Measurements from ENCODE around the gene NAALADL2.

The NAALADL2 gene

DNA sequence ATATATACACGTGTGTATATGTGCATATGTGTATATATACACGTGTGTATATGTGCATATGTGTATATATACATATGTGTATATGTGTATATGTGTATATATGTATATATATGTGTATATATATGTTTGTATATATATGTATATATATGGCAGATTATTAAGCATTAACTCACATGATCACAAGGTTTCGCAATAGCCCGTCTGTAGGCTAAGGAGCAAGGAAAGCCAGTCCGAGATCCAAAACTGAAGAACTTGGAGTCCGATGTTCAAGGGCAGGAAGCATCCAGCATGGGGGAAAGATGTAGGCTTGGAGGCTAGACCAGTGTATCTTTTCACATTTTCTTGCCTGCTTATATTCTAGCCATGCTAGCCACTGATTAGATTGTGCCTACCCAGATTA is 23.7 kb downstream of the NAALADL2 start:
- no peak overlapping the region for H3K27ac ChIP-seq (ENCODE audit: low read depth, low read length, poor library complexity, severe bottlenecking)
- H3K4me2 ChIP-seq (ENCODE audit: low read length) = no peak overlapping the region
- H3K27me3 ChIP-seq (ENCODE audit: insufficient read depth, low read length) = no peaks in the 10 kb centered on the region
- no peaks in the 10 kb centered on the region for H3F3A ChIP-seq (ENCODE audit: insufficient read depth, low read length)
- no peak overlapping the region for H2AFZ ChIP-seq (ENCODE audit: low read length)
- H3K9me2 ChIP-seq (ENCODE audit: low read depth, low read length) = no peaks in the 10 kb centered on the region
- no peak overlapping the region for H3K9ac ChIP-seq (ENCODE audit: low read length)
- no peaks in the 10 kb centered on the region for H3K36me3 ChIP-seq (ENCODE audit: insufficient read depth, low read length)
- H3K79me2 ChIP-seq (ENCODE audit: insufficient read depth, low read length) = no peaks in the 10 kb centered on the region
- no peak overlapping the region for H3K4me3 ChIP-seq (ENCODE audit: low read depth, low read length, poor library complexity, severe bottlenecking)
- no peaks in the 10 kb centered on the region; the same call in 1 of the 2 replicates for H3K9me3 ChIP-seq (ENCODE audit: low read length)
- no peaks in the 10 kb centered on the region for H3K4me1 ChIP-seq (ENCODE audit: insufficient read depth, low read length, severe bottlenecking)
- H4K20me1 ChIP-seq (ENCODE audit: insufficient read depth, low read length) = no peaks in the 10 kb centered on the region
- TF ChIP-seq, protein P1, sequence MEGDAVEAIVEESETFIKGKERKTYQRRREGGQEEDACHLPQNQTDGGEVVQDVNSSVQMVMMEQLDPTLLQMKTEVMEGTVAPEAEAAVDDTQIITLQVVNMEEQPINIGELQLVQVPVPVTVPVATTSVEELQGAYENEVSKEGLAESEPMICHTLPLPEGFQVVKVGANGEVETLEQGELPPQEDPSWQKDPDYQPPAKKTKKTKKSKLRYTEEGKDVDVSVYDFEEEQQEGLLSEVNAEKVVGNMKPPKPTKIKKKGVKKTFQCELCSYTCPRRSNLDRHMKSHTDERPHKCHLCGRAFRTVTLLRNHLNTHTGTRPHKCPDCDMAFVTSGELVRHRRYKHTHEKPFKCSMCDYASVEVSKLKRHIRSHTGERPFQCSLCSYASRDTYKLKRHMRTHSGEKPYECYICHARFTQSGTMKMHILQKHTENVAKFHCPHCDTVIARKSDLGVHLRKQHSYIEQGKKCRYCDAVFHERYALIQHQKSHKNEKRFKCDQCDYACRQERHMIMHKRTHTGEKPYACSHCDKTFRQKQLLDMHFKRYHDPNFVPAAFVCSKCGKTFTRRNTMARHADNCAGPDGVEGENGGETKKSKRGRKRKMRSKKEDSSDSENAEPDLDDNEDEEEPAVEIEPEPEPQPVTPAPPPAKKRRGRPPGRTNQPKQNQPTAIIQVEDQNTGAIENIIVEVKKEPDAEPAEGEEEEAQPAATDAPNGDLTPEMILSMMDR (IDR thresholded peaks at IDR 0.05; ENCODE audit: low read length) = no peak
- no peak for TF ChIP-seq EZH2 (IDR thresholded peaks at IDR 0.05; ENCODE audit: borderline replicate concordance, low read length)

DNA sequence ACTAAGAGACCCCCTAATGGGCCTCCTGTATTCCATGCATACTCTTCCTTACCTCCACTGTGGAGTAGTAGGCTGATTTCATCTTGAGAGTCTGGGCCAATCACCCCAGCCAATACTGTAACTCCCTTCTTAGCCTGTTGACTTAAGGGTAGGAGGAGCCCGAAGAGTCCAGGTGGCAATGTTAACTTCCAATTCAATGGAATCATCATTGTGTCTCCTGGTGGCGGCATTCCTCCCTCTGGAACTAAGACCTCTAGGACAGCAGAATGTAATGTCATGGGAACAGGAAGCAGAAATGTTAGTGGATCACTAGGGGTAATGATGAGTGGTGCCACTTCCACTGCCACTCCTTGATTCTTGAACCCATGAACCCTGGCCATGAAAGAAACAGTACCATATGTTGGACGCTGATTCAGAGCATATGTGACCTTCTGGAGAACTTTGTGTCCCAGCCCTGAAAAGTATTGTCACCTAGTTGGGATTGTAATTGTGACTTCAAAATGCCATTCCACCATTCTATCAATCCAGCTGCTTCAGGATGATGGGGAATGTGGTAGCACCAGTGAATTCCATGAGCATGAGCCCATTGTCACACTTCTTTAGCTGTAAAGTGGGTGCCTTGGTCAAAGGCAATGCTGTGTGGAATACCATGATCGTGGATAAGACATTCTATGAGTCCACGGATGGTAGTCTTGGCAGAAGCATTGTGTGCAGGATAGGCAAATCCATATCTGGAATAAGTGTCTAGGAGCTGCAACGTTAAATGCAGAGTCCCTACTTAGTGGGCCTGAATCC is 24.9 kb downstream of the NAALADL2 start:
- H3K9ac ChIP-seq (ENCODE audit: low read length) = no peak overlapping the region
- no peaks in the 10 kb centered on the region for H3K4me1 ChIP-seq (ENCODE audit: insufficient read depth, low read length, severe bottlenecking)
- no peak overlapping the region for H3K4me2 ChIP-seq (ENCODE audit: low read length)
- H3F3A ChIP-seq (ENCODE audit: insufficient read depth, low read length) = no peaks in the 10 kb centered on the region
- H3K4me3 ChIP-seq (ENCODE audit: low read depth, low read length, poor library complexity, severe bottlenecking) = no peak overlapping the region
- H3K9me3 ChIP-seq (ENCODE audit: low read length) = no peaks in the 10 kb centered on the region; the same call in 1 of the 2 replicates
- no peaks in the 10 kb centered on the region for H4K20me1 ChIP-seq (ENCODE audit: insufficient read depth, low read length)
- no peak for TF ChIP-seq EZH2 (IDR thresholded peaks at IDR 0.05; ENCODE audit: borderline replicate concordance, low read length)
- TF ChIP-seq, protein P1 (IDR thresholded peaks at IDR 0.05; ENCODE audit: low read length) = no peak
- H3K27me3 ChIP-seq (ENCODE audit: insufficient read depth, low read length) = no peaks in the 10 kb centered on the region
- no peaks in the 10 kb centered on the region for H3K9me2 ChIP-seq (ENCODE audit: low read depth, low read length)
- H3K36me3 ChIP-seq (ENCODE audit: insufficient read depth, low read length) = no peaks in the 10 kb centered on the region
- no peak overlapping the region for H2AFZ ChIP-seq (ENCODE audit: low read length)
- no peaks in the 10 kb centered on the region for H3K79me2 ChIP-seq (ENCODE audit: insufficient read depth, low read length)
- no peak overlapping the region for H3K27ac ChIP-seq (ENCODE audit: low read depth, low read length, poor library complexity, severe bottlenecking)

DNA sequence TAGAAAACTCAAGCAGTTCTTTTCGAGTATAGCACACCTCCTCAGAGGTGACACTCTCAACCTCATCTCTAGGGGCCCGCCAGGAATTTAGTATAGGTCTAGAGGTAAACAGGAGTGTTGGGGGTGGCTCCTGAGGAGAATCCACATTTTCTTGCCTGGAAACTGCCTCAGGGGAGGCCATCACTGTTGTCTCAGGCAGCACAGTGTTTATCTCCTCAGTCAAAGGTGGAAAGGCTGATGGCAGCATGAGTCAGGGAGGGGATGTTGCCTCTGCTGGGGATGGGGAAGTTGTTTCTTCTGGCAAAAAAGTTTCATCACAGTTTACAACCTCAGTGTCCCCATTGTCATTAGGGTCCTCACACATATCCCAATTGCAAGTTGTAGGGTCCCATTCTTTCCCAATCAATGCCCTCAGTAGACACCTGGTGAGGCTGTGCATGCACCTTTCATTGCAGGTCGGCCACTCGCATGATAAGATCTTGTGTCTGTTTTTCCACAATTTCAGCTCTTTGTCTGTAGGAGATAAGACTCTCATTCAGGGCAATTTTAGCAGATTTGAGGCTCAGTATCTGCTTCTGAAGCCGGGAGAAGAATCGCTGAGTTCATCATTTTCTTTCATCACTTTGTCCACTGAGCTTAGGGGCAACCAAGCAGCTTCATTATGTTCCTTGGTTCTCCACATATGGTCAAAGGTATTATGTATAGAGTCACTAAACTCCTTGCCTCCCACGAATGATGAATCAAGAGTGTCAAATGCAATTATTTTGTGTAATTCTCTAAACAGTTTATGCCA is 25.8 kb downstream of the NAALADL2 start:
- Histone ChIP-seq H4K20me1 (ENCODE audit: insufficient read depth, low read length) (no peaks in the 10 kb centered on the region), H2AFZ (ENCODE audit: low read length) (no peak overlapping the region), H3K27me3 (ENCODE audit: insufficient read depth, low read length) (no peaks in the 10 kb centered on the region), H3K9ac (ENCODE audit: low read length) (no peak overlapping the region), H3K27ac (ENCODE audit: low read depth, low read length, poor library complexity, severe bottlenecking) (no peak overlapping the region), H3K36me3 (ENCODE audit: insufficient read depth, low read length) (no peaks in the 10 kb centered on the region), H3K9me3 (ENCODE audit: low read length) (no peaks in the 10 kb centered on the region; the same call in 1 of the 2 replicates), H3K79me2 (ENCODE audit: insufficient read depth, low read length) (no peaks in the 10 kb centered on the region), H3K4me2 (ENCODE audit: low read length) (no peak overlapping the region), H3F3A (ENCODE audit: insufficient read depth, low read length) (no peaks in the 10 kb centered on the region), H3K9me2 (ENCODE audit: low read depth, low read length) (no peaks in the 10 kb centered on the region), H3K4me1 (ENCODE audit: insufficient read depth, low read length, severe bottlenecking) (no peaks in the 10 kb centered on the region), H3K4me3 (ENCODE audit: low read depth, low read length, poor library complexity, severe bottlenecking) (no peak overlapping the region)
- TF ChIP-seq EZH2 (IDR thresholded peaks at IDR 0.05; ENCODE audit: borderline replicate concordance, low read length) = no peak
- TF ChIP-seq, protein P1 (IDR thresholded peaks at IDR 0.05; ENCODE audit: low read length) = no peak

All from OCI-LY1 (cell line).